CD4-positive, alpha-beta T cell treated with Interleukin-17A for 1 hour (primary cell): ENCODE data around the gene CLIP2.
"Not testable (repeated sequence)": the region's sequence is repeated elsewhere in the genome, so short reads cannot be mapped to it uniquely, and the experiment has no call there.

ENCODE experiments used
- DNase-seq: peaks from one replicate; pipeline ENCODE4 v3.0.0-alpha.2; 2020

The CLIP2 gene

DNA sequence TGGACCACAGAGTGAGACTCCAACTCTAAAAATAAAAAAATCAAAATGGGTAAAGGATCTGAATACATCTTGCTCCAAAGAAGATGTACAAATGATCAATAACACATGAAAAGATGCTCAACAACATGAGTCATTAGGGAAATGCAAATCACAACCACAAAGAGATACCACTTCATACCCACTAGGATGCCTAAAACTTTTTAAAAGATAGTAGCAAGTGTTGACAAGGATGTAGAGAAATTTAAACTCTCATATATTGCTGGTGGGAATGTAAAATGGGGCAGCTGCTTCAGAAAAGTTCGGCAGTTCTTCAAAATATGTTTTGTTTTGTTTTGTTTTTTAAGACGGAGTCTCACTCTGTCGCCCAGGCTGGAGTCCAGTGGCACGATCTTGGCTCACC lies 118.8 kb downstream of the CLIP2 start:
- DNase-seq: no peak

- no peak for DNase-seq
Measured at GRCh38 chr7:74409571-74409970, 120.4 kb downstream of the CLIP2 start.

DNA sequence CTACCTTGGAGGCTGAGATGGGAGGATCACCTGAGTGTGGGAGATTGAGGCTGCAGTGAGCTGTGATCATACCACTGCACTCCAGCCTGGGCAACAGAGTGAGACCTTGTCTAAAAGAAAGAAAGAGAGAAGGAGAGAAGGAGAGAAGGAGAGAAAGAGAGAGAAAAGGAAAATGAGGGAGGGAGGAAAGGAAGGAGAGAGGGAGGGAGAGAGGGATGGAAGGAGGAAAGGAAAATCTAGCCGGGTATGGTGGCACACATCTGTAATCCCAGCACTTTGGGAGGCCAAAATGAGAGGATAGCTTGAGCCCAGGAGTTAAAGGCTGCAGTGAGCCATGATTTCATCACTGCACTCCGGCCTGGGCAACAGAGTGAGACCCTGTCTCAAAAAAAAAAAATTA lies 121.6 kb downstream of the CLIP2 start:
- no peak for DNase-seq

- not testable (repeated sequence) for DNase-seq
Measured at GRCh38 chr7:74411571-74411970, 122.4 kb downstream of the CLIP2 start.

DNA sequence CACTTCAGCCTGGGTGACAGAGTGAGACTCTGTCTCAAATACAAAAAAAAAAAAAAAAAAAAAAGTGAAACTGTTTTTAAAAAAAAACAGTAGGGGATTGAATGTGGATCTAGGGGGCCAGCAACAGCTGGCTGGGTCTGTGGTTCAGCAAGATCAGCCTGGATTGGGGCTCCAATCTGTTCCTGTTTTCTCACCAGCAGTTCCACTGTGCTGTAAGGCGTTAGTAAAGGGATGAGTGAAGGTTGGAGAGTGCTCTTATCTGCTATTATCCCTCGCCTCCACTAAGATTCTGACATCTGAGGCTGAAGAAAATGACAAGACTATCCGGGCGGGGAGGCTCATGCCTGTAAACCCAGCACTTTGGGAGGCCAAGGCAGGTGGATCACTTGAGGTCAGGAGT lies 122.8 kb downstream of the CLIP2 start:
- no peak for DNase-seq

DNA sequence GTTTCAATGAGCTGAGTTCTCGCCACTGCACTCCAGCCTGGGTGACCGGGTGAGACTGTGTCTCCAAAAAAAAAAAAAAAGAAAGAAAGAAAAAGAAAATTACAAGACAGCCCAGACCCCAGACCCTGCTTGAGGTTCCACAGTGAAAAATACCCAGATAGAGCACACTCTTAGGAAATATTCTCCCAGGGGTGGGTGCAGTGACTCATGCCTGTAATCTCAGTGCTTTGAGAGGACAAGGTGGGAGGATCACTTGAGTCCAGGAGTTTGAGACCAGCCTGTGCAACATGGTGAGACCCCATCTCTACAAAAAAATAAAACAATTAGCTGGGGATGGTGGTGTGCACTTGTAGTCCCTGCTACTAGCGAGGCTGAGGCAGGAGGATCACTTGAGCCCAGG lies 123.4 kb downstream of the CLIP2 start:
- DNase-seq: no peak

DNA sequence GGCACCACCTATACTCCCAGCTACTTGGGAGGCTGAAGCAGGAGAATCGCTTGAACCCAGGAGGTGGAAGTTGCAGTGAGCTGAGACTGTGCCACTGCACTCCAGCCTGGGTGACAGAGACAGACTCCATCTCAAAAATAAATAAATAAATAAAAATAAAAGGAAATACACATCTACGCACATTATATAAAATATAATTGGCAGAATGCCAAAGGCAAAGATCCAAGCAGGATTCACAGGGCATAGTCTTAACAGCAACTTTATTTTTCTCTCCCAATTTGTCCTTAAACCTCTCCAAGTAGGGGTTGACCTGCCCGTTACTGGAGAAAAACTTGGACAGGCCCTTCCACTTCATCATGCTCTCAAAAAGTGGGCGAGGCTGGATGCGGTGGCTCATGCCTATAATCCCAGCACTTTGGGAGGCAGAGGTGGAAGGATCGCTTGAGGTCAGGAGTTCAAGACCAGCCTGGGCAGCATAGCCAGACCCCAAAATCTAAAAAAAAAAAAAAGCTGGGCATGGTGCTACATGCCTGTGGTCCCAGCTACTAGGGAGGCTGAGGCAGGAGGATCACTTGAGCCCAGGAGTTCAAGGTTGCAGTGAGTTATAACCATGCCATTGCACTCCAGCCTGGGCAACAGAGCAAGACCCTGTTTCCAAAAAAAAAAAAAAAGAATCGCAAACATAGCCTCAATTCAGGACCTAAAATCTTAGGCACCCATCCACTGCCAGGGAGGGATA lies 125.6 kb downstream of the CLIP2 start:
- DNase-seq: not testable (repeated sequence)

DNA sequence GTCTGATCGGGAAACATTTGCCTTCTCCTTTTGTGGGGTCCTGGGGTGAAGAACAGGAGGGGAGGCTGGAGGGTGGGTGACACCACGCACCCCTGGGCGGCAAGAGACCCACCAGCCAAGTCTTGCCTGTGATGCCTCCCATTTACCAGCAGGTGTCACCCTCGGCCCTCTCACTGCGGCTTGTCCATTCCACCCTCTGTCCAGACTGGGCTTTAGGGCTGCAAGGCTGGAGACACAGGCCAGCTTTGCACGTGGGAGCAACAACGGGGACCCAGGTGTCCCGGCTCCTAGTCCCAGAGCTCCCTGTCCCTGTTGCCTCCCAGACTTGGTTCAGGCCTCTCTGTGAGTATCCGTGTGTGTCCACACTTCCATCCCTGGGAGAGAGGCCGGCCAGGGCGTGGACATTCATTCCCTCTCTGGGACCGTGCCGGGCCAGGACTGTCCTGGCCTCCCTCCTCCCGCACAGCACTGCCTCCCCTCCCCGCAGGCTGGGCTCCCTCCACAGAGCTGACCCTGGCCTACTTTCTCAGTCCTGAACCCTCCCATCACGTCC lies 128.3 kb downstream of the CLIP2 start:
- peak; percentile 59 for DNase-seq

DNA sequence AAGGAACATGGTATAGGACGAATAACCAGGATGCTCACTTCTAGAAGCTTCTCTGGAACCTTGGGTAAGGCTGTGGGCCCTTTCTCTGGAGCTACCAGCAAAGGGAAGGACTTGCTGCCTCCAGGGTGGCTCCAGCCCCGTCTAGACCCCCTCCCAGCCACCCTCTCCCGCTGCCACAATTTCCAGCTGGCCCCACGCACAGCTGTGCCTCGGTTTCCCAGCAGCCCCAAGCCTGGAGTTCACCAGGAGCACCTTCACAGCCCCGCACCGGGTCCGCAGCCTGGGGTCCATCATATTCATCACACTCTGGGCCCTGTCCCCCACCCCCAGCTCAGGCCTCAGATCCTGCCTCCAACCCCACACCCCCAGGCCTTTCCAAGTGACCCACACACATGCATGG lies 128.9 kb downstream of the CLIP2 start:
- DNase-seq: no peak

GRCh38 chr7:74418538-74418937 lies 129.3 kb downstream of the CLIP2 start:
- DNase-seq: no peak

GRCh38 chr7:74419232-74419631 lies 130.0 kb downstream of the CLIP2 start:
- DNase-seq: not testable (repeated sequence)

DNA sequence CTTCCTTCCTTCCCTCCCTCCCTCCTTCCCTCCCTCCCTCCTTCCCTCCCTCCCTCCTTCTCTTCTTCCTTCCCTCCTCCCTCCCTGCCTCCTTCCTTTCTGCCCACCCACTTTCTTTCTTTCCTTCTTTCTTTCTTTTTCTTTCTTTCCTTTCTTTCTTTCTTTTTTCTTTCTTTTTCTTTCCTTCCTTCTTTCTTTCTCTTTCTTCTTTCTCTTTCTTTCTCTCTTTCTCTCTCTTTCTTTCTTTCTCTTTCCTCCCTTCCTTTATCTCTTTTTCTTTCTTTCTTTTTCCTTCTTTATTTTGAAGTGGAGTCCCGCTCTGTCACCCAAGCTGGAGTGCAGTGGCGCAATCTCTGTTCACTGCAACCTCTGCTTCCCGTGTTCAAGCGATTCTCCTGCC lies 130.8 kb downstream of the CLIP2 start:
- no peak for DNase-seq

- no peak for DNase-seq
Measured at GRCh38 chr7:74424291-74424880, 135.2 kb downstream of the CLIP2 start.

GRCh38 chr7:74428023-74428422 lies 138.8 kb downstream of the CLIP2 start:
- no peak for DNase-seq

DNA sequence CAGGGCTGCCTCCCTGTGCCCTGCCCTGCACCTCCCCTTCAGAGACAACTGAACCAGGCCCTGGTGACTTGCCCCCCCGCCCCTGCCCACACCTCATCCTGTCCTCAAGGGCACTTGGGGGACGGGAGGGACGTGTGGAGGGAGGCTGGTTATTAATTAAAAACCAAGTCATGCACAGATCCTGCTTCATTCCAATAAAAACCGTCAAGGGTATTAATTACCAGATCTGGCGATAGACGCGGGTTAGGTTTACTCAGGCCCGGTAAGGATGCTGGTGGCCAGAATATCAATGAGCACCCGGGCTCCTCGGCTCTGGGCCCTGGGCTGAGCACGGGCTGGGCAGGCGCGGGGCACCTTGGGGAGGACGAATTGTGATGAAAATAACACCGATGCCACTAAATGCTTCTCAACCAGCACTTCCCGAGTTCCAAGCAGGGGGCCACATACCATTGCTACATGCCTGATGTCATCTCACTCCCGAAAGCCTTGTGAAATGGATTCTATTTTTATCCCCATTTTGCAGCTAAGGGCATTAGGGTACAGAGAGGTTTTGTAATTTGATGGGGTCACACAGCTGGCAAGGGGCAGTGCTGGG lies 140.0 kb downstream of the CLIP2 start:
- DNase-seq: no peak

DNA sequence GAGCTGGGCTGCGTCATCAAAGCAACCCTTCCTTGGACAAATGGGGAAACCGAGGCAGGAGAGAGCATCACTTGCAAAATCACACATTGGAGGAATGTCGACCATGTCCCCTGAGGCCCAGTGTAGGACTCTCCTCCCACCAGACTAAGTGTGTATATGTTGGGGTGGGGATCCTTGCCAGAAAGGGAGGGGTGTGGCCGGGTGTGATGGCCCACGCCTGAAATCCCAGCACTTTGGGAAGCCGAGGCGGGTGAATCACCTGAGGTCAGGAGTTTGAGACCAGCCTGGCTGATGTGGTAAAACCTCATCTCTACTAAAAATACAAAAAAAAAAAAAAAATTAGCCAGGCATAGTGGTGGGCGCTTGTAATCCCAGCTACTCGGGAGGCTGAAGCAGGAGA lies 141.2 kb downstream of the CLIP2 start:
- DNase-seq: not testable (repeated sequence)

GRCh38 chr7:74430961-74431466 lies 141.8 kb downstream of the CLIP2 start:
- no peak for DNase-seq

DNA sequence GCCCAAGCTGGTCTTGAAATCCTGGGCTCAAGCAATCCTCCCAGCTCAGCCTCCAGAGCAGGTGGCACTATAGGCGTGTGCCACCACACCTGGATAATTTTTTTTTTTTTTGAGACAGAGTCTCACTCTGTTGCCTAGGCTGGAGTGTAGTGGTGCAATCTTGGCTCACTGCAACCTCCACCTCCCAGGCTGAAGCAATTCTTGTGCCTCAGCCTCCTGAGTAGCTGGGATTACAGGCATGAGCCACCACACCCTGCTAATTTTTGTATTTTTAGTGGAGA lies 148.0 kb downstream of the CLIP2 start:
- not testable (repeated sequence) for DNase-seq

DNA sequence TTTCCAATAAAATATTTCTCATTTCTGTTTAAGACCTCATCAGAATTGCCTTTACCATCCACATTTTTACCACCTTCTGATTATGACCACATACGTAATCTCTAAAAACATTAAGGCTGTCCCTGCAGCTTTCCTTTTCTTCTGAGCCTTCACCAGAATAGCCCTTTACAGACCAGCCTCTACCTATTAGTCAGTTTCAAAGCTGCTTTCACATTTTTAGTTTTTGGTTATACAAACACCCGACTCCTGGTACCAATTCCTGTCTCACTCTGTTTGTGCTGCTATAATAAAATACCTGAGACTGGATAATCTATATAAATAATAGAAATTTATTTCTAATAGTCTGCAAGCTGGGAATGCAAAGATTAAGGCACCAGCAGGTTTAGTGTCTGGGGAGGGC lies 149.1 kb downstream of the CLIP2 start:
- DNase-seq: no peak

DNA sequence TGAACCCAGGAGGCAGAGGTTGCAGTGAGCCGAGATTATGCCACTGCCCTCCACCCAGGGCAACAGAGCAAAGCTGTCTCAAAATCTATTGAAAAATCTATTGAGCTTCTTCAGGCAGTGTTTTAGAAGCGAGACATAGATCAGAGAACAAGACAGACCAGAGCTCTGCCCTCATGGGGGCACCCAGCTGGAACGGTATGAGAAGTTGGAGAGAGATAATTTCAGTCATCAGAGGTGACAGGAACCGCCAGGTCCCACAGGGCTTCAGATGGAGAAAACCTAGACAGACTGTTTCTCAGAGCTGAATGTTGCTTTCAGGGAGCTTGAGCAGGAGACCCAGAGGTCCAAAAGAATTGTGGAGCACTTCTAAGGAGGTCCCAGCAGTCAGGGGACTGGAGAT lies 150.3 kb downstream of the CLIP2 start:
- DNase-seq: no peak

- DNase-seq: not testable (repeated sequence)
Measured at GRCh38 chr7:74440143-74440542, 150.9 kb downstream of the CLIP2 start.

- DNase-seq: no peak
Measured at GRCh38 chr7:74441801-74442200, 152.6 kb downstream of the CLIP2 start.

GRCh38 chr7:74443543-74444247 lies 154.5 kb downstream of the CLIP2 start:
- DNase-seq: no peak

GRCh38 chr7:74449144-74449543 lies 159.9 kb downstream of the CLIP2 start:
- no peak for DNase-seq
